Epithelial cell of proximal tubule (primary cell): ENCODE data around the gene NLGN1. TPM values are rescaled to one million over a fixed set of nuclear protein-coding genes. Genes with fewer than 3 reads are reported as not detected.

ENCODE experiments used
- DNase-seq: peaks from one replicate; pipeline ENCODE4 v3.0.0-alpha.2; 2011; ENCODE audit warnings: low read depth
- H3K4me3 ChIP-seq: 2 replicates; pipeline ENCODE4 v1.5.1; 2011; ENCODE audit warnings: low read depth, mild to moderate bottlenecking, low read length
- CTCF ChIP-seq: conservative IDR thresholded peaks from 2 replicates; pipeline ENCODE4 v1.5.1; 2012; ENCODE audit warnings: low read depth, mild to moderate bottlenecking, low read length
- total RNA-seq: library from RNA; depleted of rRNA; stranded (reverse); fragments of >200 nt; gene quantifications from 2 replicates; pipeline ENCODE4 v1.2.3, GENCODE V29; 2015

Gene NLGN1
- total RNA-seq, 1 donor from 2014 or later: 1.9 TPM

GRCh38 chr3:173988909-173989308, 591.4 kb downstream of the NLGN1 start:
- no peak for TF ChIP-seq CTCF
- H3K4me3 ChIP-seq: no peak overlapping the region
- DNase-seq: no peak

- H3K4me3 ChIP-seq: no peak overlapping the region
- DNase-seq: no peak
- TF ChIP-seq CTCF: no peak
Observed at GRCh38 chr3:173992416-173992815, 594.9 kb downstream of the NLGN1 start.

GRCh38 chr3:173993299-173993698, 595.8 kb downstream of the NLGN1 start:
- TF ChIP-seq CTCF: peak; percentile 55
- DNase-seq: peak; percentile 40
- no peak overlapping the region for H3K4me3 ChIP-seq

GRCh38 chr3:174000675-174001074, 603.1 kb downstream of the NLGN1 start:
- TF ChIP-seq CTCF: no peak
- no peak for DNase-seq
- no peak overlapping the region for H3K4me3 ChIP-seq

- TF ChIP-seq CTCF: peak; percentile 55
- DNase-seq: no peak
- H3K4me3 ChIP-seq: no peak overlapping the region
Observed at GRCh38 chr3:174002543-174002942, 605.0 kb downstream of the NLGN1 start.

- H3K4me3 ChIP-seq: no peak overlapping the region
- no peak for DNase-seq
- TF ChIP-seq CTCF: no peak
Observed at GRCh38 chr3:174010907-174011306, 613.4 kb downstream of the NLGN1 start.

GRCh38 chr3:174016186-174016585, 618.6 kb downstream of the NLGN1 start:
- no peak for TF ChIP-seq CTCF
- peak; percentile 13 for DNase-seq
- no peak overlapping the region for H3K4me3 ChIP-seq
